Spleen (tissue), 7 donors: ENCODE results near the gene GUCA2B.

Experiments
- POLR2A ChIP-seq, 3 donors: fragments of 450-650 bp; IDR thresholded peaks; one replicate each; pipeline ENCODE4 v1.5.1; 2017; ENCODE audit warnings: antibody characterized with exemption in 3 of 3, mild to moderate bottlenecking in 1 of 3
- POLR2AphosphoS5 ChIP-seq, 3 donors: sonication (generic); formaldehyde crosslinking; IDR thresholded peaks; one replicate each; pipeline ENCODE4 v1.5.1; 2017; ENCODE audit warnings: antibody characterized with exemption in 3 of 3
- TF ChIP-seq, protein P1 (sequence below), 11 experiments: fragments of 200-600 bp in 7 of 11; fragments of 450-650 bp in 4 of 11; sonication (generic) in 4 of 11; IDR thresholded peaks in 8 of 11; conservative IDR thresholded peaks in 3 of 11; 1 replicate in 7 of 11; 2 replicates in 4 of 11; pipeline versions ENCODE4 v1.4.0 to v1.8.0; 2016 to 2021; ENCODE audit warnings: antibody characterized with exemption in 11 of 11, inconsistent platforms in 4 of 11, mild to moderate bottlenecking in 1 of 11
- donor health status: DM: no; HTN: no; CAD: no; lungs with moderate emphysema.
- donor health status: DM: no; HTN: no; CAD: no.
- donor health status: DM: no; HTN: no; CAD: no.

DNA sequence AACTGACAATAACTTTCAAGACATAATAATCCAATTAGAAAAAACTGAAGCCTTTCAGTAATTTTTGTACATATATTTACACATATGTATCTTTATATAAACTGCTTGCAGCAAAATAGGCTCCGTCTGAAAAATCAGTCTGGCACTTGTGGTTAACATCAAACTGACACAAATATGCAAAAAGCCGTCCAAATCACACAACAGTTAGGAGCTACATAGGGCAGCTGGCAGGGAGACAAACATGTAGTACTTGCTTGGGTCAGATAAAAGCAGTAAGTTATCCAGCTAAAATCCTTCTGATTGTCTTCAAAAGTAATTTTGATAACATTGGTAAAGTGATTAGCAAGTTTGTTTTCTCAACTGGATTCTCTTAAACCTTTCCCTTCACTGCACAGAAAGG lies 26.1 kb downstream of the GUCA2B start:
- TF ChIP-seq, protein P1, sequence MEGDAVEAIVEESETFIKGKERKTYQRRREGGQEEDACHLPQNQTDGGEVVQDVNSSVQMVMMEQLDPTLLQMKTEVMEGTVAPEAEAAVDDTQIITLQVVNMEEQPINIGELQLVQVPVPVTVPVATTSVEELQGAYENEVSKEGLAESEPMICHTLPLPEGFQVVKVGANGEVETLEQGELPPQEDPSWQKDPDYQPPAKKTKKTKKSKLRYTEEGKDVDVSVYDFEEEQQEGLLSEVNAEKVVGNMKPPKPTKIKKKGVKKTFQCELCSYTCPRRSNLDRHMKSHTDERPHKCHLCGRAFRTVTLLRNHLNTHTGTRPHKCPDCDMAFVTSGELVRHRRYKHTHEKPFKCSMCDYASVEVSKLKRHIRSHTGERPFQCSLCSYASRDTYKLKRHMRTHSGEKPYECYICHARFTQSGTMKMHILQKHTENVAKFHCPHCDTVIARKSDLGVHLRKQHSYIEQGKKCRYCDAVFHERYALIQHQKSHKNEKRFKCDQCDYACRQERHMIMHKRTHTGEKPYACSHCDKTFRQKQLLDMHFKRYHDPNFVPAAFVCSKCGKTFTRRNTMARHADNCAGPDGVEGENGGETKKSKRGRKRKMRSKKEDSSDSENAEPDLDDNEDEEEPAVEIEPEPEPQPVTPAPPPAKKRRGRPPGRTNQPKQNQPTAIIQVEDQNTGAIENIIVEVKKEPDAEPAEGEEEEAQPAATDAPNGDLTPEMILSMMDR (IDR thresholded peaks at IDR 0.05 in 8 of 11, conservative IDR thresholded peaks at IDR 0.05 in 3 of 11) = no peak
- TF ChIP-seq POLR2A (IDR thresholded peaks at IDR 0.05) (no peak), POLR2AphosphoS5 (IDR thresholded peaks at IDR 0.05) (no peak)
